Stomach (tissue), 9 donors: ENCODE measurements around the gene TTLL1. TPM values are rescaled to one million over a fixed set of nuclear protein-coding genes. Genes with fewer than 3 reads are reported as not detected.

ENCODE experiments used
- DNase-seq, 2 donors: peaks; one replicate each; pipeline versions ENCODE4 v3.0.0 to v3.0.0-alpha.2; 2013 to 2019
- H3K27ac ChIP-seq, 5 donors: fragments of 200-600 bp in 4 of 5; sonication (generic) in 4 of 5; one replicate each; pipeline ENCODE4 v1.5.1; 2013 to 2019; ENCODE audit warnings: mild to moderate bottlenecking in 1 of 5, moderate library complexity in 1 of 5
- H3K27me3 ChIP-seq, 3 donors: fragments of 200-600 bp; sonication (generic); one replicate each; pipeline ENCODE4 v1.5.1; 2017 to 2019; ENCODE audit warnings: mixed run types in 1 of 3
- H3K36me3 ChIP-seq, 4 donors: fragments of 200-600 bp; sonication (generic); 1 replicate in 3 of 4; 2 replicates in 1 of 4; pipeline ENCODE4 v1.5.1; 2016 to 2019
- H3K4me1 ChIP-seq, 4 donors: fragments of 200-600 bp; sonication (generic); one replicate each; pipeline ENCODE4 v1.5.1; 2016 to 2019
- H3K4me3 ChIP-seq, 4 donors: fragments of 200-600 bp; sonication (generic) in 3 of 4; one replicate each; pipeline ENCODE4 v1.5.1; 2016 to 2019; ENCODE audit warnings: mild to moderate bottlenecking in 1 of 4
- H3K9me3 ChIP-seq, 4 donors: fragments of 200-600 bp; sonication (generic); one replicate each; pipeline ENCODE4 v1.5.1; 2016 to 2019
- CTCF ChIP-seq, 7 experiments: fragments of 450-650 bp in 4 of 7; fragments of 200-600 bp in 3 of 7; sonication (generic) in 3 of 7; IDR thresholded peaks; one replicate each; pipeline ENCODE4 v1.5.1; 2016 to 2019; ENCODE audit warnings: antibody characterized with exemption in 7 of 7, control low read depth in 2 of 7, mild to moderate bottlenecking in 1 of 7
- EP300 ChIP-seq: sonication (generic); formaldehyde crosslinking; IDR thresholded peaks from one replicate; pipeline ENCODE4 v1.6.1; 2017; ENCODE audit warnings: antibody characterized with exemption
- POLR2A ChIP-seq, 4 donors: fragments of 450-650 bp; IDR thresholded peaks; one replicate each; pipeline ENCODE4 v1.6.1; 2016; ENCODE audit warnings: antibody characterized with exemption in 4 of 4, control low read depth in 2 of 4, mild to moderate bottlenecking in 1 of 4, moderate library complexity in 1 of 4
- POLR2AphosphoS5 ChIP-seq, 3 donors: sonication (generic); formaldehyde crosslinking; IDR thresholded peaks; one replicate each; pipeline ENCODE4 v1.6.1; 2016; ENCODE audit warnings: antibody characterized with exemption in 3 of 3
- WGBS, 5 donors: extraction: QIAGEN DNeasy Blood & Tissue Kit in 3 of 5; methylation state at CpG; one replicate each; pipeline versions ENCODE4 v1.1.5 to v1.1.7; 2013 to 2018; 5-methylcytosine and 5-hydroxymethylcytosine counted together
- intact Hi-C: fragments of 100-400 bp; cut with DNase I; formaldehyde crosslinking; loops from one replicate; pipeline ENCODE4 v1.15.1; 2023; ENCODE audit warnings: low total_unique reads
- polyA plus RNA-seq, 3 donors: library from polyadenylated mRNA; stranded (reverse); fragments of 200-250 nt; gene quantifications; one replicate each; pipeline ENCODE4 v1.2.3, GENCODE V29; 2013
- total RNA-seq, 5 donors: library from RNA; depleted of rRNA; stranded (reverse); fragments of >200 nt; gene quantifications; one replicate each; pipeline versions ENCODE4 v1.1.0 to v1.2.3, GENCODE V29; 2014 to 2016
- donor health status: healthy with polysubstance abuse.
- donor health status: Bipolar disorder and iron deficiency.
- donor health status: healthy.

TTLL1 gene
- total and polyA plus RNA-seq, 8 donors: 3.3 to 16.3 (median 4.8) TPM; not detected in 2

- no peaks in the 10 kb centered on the region for H3K27me3 ChIP-seq
- H3K36me3 ChIP-seq: peaks cover 37 to 100% (median 98%) of the 10 kb centered on the region in 4 donors
- H3K4me1 ChIP-seq: peaks cover 4 to 38% (median 30%) of the 10 kb centered on the region in 4 donors
- no peak for DNase-seq
- H3K4me3 ChIP-seq: no peak overlapping the region
- intact Hi-C loops: no loop called here
- 63 to 85% (median 74%) methylated on average over 5 of the region's 5 CpGs for WGBS, 5 donors
- H3K9me3 ChIP-seq: no peaks in the 10 kb centered on the region
- H3K27ac ChIP-seq: peak overlapping the region in 1 of 5 donors; percentile 4
- no peak for TF ChIP-seq EP300
- TF ChIP-seq CTCF (IDR thresholded peaks at IDR 0.05): no peak
- no peak for TF ChIP-seq POLR2A (IDR thresholded peaks at IDR 0.05)
- TF ChIP-seq POLR2AphosphoS5 (IDR thresholded peaks at IDR 0.05): no peak
Observed at GRCh38 chr22:43135565-43135964, 46.4 kb upstream of the TTLL1 start.

- intact Hi-C loops: no loop called here
- Histone ChIP-seq H3K27me3 (no peaks in the 10 kb centered on the region), H3K4me1 (peaks cover 9 to 41% (median 34%) of the 10 kb centered on the region in 4 donors), H3K4me3 (no peak overlapping the region), H3K36me3 (peaks cover 30 to 91% (median 90%) of the 10 kb centered on the region in 4 donors), H3K9me3 (no peaks in the 10 kb centered on the region), H3K27ac (no peak overlapping the region)
- TF ChIP-seq EP300: no peak
- no peak for TF ChIP-seq POLR2AphosphoS5 (IDR thresholded peaks at IDR 0.05)
- TF ChIP-seq CTCF (IDR thresholded peaks at IDR 0.05): no peak
- no peak for TF ChIP-seq POLR2A (IDR thresholded peaks at IDR 0.05)
- WGBS, 5 donors: 95 to 100% (median 98%) methylated on average over 4 of the region's 4 CpGs
- no peak for DNase-seq
Observed at GRCh38 chr22:43134553-43134952, 45.4 kb upstream of the TTLL1 start.

GRCh38 chr22:43133401-43133800 is 44.2 kb upstream of the TTLL1 start:
- H3K27ac ChIP-seq: no peak overlapping the region
- no peaks in the 10 kb centered on the region for H3K27me3 ChIP-seq
- peaks cover 24 to 80% (median 79%) of the 10 kb centered on the region in 4 donors for H3K36me3 ChIP-seq
- 81 to 93% (median 90%) methylated on average over 9 of the region's 9 CpGs for whole genome bisulfite sequencing, 5 donors
- TF ChIP-seq POLR2AphosphoS5 (IDR thresholded peaks at IDR 0.05): no peak
- TF ChIP-seq CTCF (IDR thresholded peaks at IDR 0.05): no peak
- TF ChIP-seq EP300: no peak
- TF ChIP-seq POLR2A (IDR thresholded peaks at IDR 0.05): no peak
- H3K9me3 ChIP-seq: no peaks in the 10 kb centered on the region
- H3K4me3 ChIP-seq: no peak overlapping the region
- intact Hi-C loops: no loop called here
- H3K4me1 ChIP-seq: peaks cover 15 to 52% (median 45%) of the 10 kb centered on the region in 4 donors
- DNase-seq: no peak

- Histone ChIP-seq H3K4me1 (peaks cover 19 to 62% (median 59%) of the 10 kb centered on the region in 4 donors), H3K9me3 (no peaks in the 10 kb centered on the region), H3K27me3 (no peaks in the 10 kb centered on the region), H3K36me3 (peaks cover 15 to 65% (median 64%) of the 10 kb centered on the region in 4 donors), H3K4me3 (no peak overlapping the region), H3K27ac (peak overlapping the region in 2 of 5 donors; percentile 1 to 52)
- DNase-seq: no peak
- no peak for TF ChIP-seq EP300
- TF ChIP-seq CTCF (IDR thresholded peaks at IDR 0.05): no peak
- no peak for TF ChIP-seq POLR2AphosphoS5 (IDR thresholded peaks at IDR 0.05)
- no peak for TF ChIP-seq POLR2A (IDR thresholded peaks at IDR 0.05)
- 70 to 84% (median 77%) methylated on average over 16 to 17 of the region's 17 CpGs for WGBS, 5 donors
- intact Hi-C loops: no loop called here
Observed at GRCh38 chr22:43131773-43132501, 42.7 kb upstream of the TTLL1 start.
